Neural cell (in vitro differentiated cells): ENCODE results near the gene ZNF761. TPM values are rescaled to one million over a fixed set of nuclear protein-coding genes. Genes with fewer than 3 reads are reported as not detected.

Source experiments
- H2AFZ ChIP-seq: fragments of 200-600, 300-800 bp; sonication (generic), shearing (Covaris generic); 2 replicates; pipeline ENCODE4 v1.6.0; 2014; ENCODE audit warnings: low read depth, mild to moderate bottlenecking, antibody characterized with exemption, low read length, moderate library complexity
- H3F3A ChIP-seq: fragments of 200-600 bp; shearing (Covaris generic); 2 replicates; pipeline ENCODE4 v1.6.1; 2016; ENCODE audit warnings: mild to moderate bottlenecking, moderate library complexity, mixed read lengths, antibody characterized with exemption, low read length; ENCODE audit not compliant: insufficient read depth, poor library complexity, severe bottlenecking
- H3K27ac ChIP-seq: fragments of 200-600, 300-800 bp; sonication (generic), shearing (Covaris generic); 2 replicates; pipeline ENCODE4 v1.5.1; 2014; ENCODE audit warnings: mild to moderate bottlenecking, low read length, moderate library complexity
- H3K27me3 ChIP-seq: fragments of 300-800, 200-600 bp; sonication (generic), shearing (Covaris generic); 2 replicates; pipeline ENCODE4 v1.6.0; 2014; ENCODE audit warnings: mild to moderate bottlenecking, low read depth, low read length, moderate library complexity; ENCODE audit not compliant: insufficient read depth
- H3K36me3 ChIP-seq: fragments of 300-800, 200-600 bp; sonication (generic), shearing (Covaris generic); 2 replicates; pipeline ENCODE4 v1.5.1; 2014; ENCODE audit warnings: mild to moderate bottlenecking, antibody characterized with exemption, low read length, moderate library complexity; ENCODE audit not compliant: insufficient read depth
- H3K4me2 ChIP-seq: fragments of 300-800, 200-600 bp; sonication (generic), shearing (Covaris generic); 2 replicates; pipeline ENCODE4 v1.6.0; 2014; ENCODE audit warnings: mild to moderate bottlenecking, low read length
- H3K4me3 ChIP-seq: fragments of 300-800, 200-600 bp; sonication (generic), shearing (Covaris generic); 2 replicates; pipeline ENCODE4 v1.5.1; 2014; ENCODE audit warnings: mild to moderate bottlenecking, low read length, moderate library complexity
- H3K79me2 ChIP-seq: fragments of 200-600 bp; shearing (Covaris generic); replicated peaks from 2 replicates; pipeline ENCODE4 v1.6.0; 2014; ENCODE audit warnings: mild to moderate bottlenecking, low read length, moderate library complexity; ENCODE audit not compliant: insufficient read depth
- H3K9ac ChIP-seq: fragments of 300-800, 200-600 bp; sonication (generic), shearing (Covaris generic); 2 replicates; pipeline ENCODE4 v1.6.1; 2016; ENCODE audit warnings: mild to moderate bottlenecking, low read length, mixed read lengths
- H3K9me2 ChIP-seq: fragments of 200-600 bp; shearing (Covaris generic); 2 replicates; pipeline ENCODE4 v1.6.1; 2016; ENCODE audit warnings: mild to moderate bottlenecking, low read length, mixed read lengths; ENCODE audit not compliant: insufficient read depth
- H3K9me3 ChIP-seq: fragments of 200-600, 300-800 bp; sonication (generic), shearing (Covaris generic); 2 replicates; pipeline ENCODE4 v1.6.1; 2016; ENCODE audit warnings: mild to moderate bottlenecking, mixed run types, low read length, moderate library complexity, mixed read lengths
- H4K20me1 ChIP-seq: fragments of 200-600 bp; shearing (Covaris generic); 2 replicates; pipeline ENCODE4 v1.6.1; 2016; ENCODE audit warnings: mild to moderate bottlenecking, mixed run types; ENCODE audit not compliant: insufficient read depth
- CTCF ChIP-seq: fragments of 450-650 bp; IDR thresholded peaks from 2 replicates; pipeline ENCODE4 v1.5.1; 2014; ENCODE audit warnings: antibody characterized with exemption, mild to moderate bottlenecking, moderate library complexity; ENCODE audit not compliant: poor library complexity, severe bottlenecking
- EP300 ChIP-seq: fragments of 450-650 bp; conservative IDR thresholded peaks from 2 replicates; pipeline ENCODE4 v1.6.1; 2014; ENCODE audit warnings: antibody characterized with exemption, mild to moderate bottlenecking, moderate library complexity; ENCODE audit not compliant: poor library complexity, severe bottlenecking
- EZH2 ChIP-seq: fragments of 200-600, 300-800 bp; shearing (Covaris generic), sonication (generic); IDR thresholded peaks from 2 replicates; pipeline ENCODE4 v1.6.1; 2014; ENCODE audit warnings: antibody characterized with exemption, low read length, borderline replicate concordance, mild to moderate bottlenecking; ENCODE audit not compliant: insufficient read depth, poor library complexity, severe bottlenecking
- MXI1 ChIP-seq: fragments of 450-650 bp; conservative IDR thresholded peaks from 2 replicates; pipeline ENCODE4 v1.6.1; 2014; ENCODE audit warnings: antibody characterized with exemption, mild to moderate bottlenecking; ENCODE audit not compliant: poor library complexity, severe bottlenecking
- POLR2AphosphoS5 ChIP-seq: IDR thresholded peaks from 2 replicates; pipeline ENCODE4 v1.6.1; 2012
- RAD21 ChIP-seq: fragments of 450-650 bp; conservative IDR thresholded peaks from 2 replicates; pipeline ENCODE4 v1.6.1; 2014; ENCODE audit warnings: antibody characterized with exemption, mild to moderate bottlenecking, moderate library complexity
- SMC3 ChIP-seq: fragments of 450-650 bp; conservative IDR thresholded peaks from 2 replicates; pipeline ENCODE4 v1.6.1; 2014; ENCODE audit warnings: antibody characterized with exemption, mild to moderate bottlenecking, moderate library complexity; ENCODE audit not compliant: poor library complexity
- TAF1 ChIP-seq: IDR thresholded peaks from 2 replicates; pipeline ENCODE4 v1.6.1; 2012; ENCODE audit warnings: low read depth
- polyA plus RNA-seq: library from polyadenylated mRNA; depleted of rRNA; stranded (reverse); fragments of >200 nt; gene quantifications from 2 replicates; pipeline ENCODE4 v1.2.3, GENCODE V29; 2014
- TF ChIP-seq, protein P1 (sequence below): IDR thresholded peaks from 2 replicates; pipeline ENCODE4 v1.6.1; 2012; ENCODE audit warnings: borderline replicate concordance

ZNF761 gene
- polyA plus RNA-seq, 1 donor from 2014 or later, result 16.8 TPM

- no peak overlapping the region for H3K4me2 ChIP-seq
- H3K9me3 ChIP-seq, result no peaks in the 10 kb centered on the region
- H3K4me3 ChIP-seq, result no peak overlapping the region
- no peaks in the 10 kb centered on the region for H3K36me3 ChIP-seq
- no peaks in the 10 kb centered on the region for H3K79me2 ChIP-seq
- TF ChIP-seq SMC3, result no peak
- TF ChIP-seq, protein P1, sequence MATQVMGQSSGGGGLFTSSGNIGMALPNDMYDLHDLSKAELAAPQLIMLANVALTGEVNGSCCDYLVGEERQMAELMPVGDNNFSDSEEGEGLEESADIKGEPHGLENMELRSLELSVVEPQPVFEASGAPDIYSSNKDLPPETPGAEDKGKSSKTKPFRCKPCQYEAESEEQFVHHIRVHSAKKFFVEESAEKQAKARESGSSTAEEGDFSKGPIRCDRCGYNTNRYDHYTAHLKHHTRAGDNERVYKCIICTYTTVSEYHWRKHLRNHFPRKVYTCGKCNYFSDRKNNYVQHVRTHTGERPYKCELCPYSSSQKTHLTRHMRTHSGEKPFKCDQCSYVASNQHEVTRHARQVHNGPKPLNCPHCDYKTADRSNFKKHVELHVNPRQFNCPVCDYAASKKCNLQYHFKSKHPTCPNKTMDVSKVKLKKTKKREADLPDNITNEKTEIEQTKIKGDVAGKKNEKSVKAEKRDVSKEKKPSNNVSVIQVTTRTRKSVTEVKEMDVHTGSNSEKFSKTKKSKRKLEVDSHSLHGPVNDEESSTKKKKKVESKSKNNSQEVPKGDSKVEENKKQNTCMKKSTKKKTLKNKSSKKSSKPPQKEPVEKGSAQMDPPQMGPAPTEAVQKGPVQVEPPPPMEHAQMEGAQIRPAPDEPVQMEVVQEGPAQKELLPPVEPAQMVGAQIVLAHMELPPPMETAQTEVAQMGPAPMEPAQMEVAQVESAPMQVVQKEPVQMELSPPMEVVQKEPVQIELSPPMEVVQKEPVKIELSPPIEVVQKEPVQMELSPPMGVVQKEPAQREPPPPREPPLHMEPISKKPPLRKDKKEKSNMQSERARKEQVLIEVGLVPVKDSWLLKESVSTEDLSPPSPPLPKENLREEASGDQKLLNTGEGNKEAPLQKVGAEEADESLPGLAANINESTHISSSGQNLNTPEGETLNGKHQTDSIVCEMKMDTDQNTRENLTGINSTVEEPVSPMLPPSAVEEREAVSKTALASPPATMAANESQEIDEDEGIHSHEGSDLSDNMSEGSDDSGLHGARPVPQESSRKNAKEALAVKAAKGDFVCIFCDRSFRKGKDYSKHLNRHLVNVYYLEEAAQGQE, result no peak
- H2AFZ ChIP-seq, result no peak overlapping the region
- no peak overlapping the region for H3K9ac ChIP-seq
- H3K27ac ChIP-seq, result no peak overlapping the region
- no peaks in the 10 kb centered on the region for H3F3A ChIP-seq
- H4K20me1 ChIP-seq, result no peaks in the 10 kb centered on the region
- no peaks in the 10 kb centered on the region for H3K9me2 ChIP-seq
- no peaks in the 10 kb centered on the region for H3K27me3 ChIP-seq
Observed at GRCh38 chr19:53388904-53389303, 42.9 kb upstream of the ZNF761 start.

- Histone ChIP-seq H3F3A (no peaks in the 10 kb centered on the region), H2AFZ (no peak overlapping the region), H3K27me3 (no peaks in the 10 kb centered on the region), H3K4me3 (no peak overlapping the region), H3K9me3 (no peaks in the 10 kb centered on the region), H3K9ac (no peak overlapping the region), H3K79me2 (no peaks in the 10 kb centered on the region), H3K4me2 (no peak overlapping the region), H3K27ac (no peak overlapping the region), H3K36me3 (no peaks in the 10 kb centered on the region), H4K20me1 (no peaks in the 10 kb centered on the region), H3K9me2 (no peaks in the 10 kb centered on the region)
- no peak for TF ChIP-seq CTCF
- no peak for TF ChIP-seq EP300
- no peak for TF ChIP-seq TAF1
- no peak for TF ChIP-seq RAD21
- no peak for TF ChIP-seq MXI1
- TF ChIP-seq EZH2, result no peak
- TF ChIP-seq POLR2AphosphoS5, result no peak
- no peak for TF ChIP-seq SMC3
- TF ChIP-seq, protein P1, result no peak
Observed at GRCh38 chr19:53389571-53389970, 42.2 kb upstream of the ZNF761 start.
